MM.1S (cell line): ENCODE results near the gene MC2R.

Experiments
- DNase-seq: peaks from one replicate; pipeline ENCODE4 v3.0.0-alpha.2; 2015
- H2AFZ ChIP-seq: fragments of 300-600 bp; sonication (generic); 2 replicates; pipeline ENCODE4 v1.6.0; 2016; ENCODE audit warnings: antibody characterized with exemption, low read length
- H3F3A ChIP-seq: fragments of 300-600 bp; sonication (generic); 2 replicates; pipeline ENCODE4 v1.6.1; 2016; ENCODE audit warnings: mild to moderate bottlenecking, antibody characterized with exemption, low read length, moderate library complexity, mixed read lengths; ENCODE audit not compliant: insufficient read depth
- H3K27ac ChIP-seq: fragments of 300-600 bp; sonication (generic); 2 replicates; pipeline ENCODE4 v1.5.1; 2016; ENCODE audit warnings: mild to moderate bottlenecking, low read length
- H3K27me3 ChIP-seq: fragments of 300-600 bp; sonication (generic); replicated peaks from 2 replicates; pipeline ENCODE4 v1.6.0; 2016; ENCODE audit warnings: low read length; ENCODE audit not compliant: insufficient read depth
- H3K36me3 ChIP-seq: fragments of 300-600 bp; sonication (generic); replicated peaks from 2 replicates; pipeline ENCODE4 v1.6.1; 2016; ENCODE audit warnings: mild to moderate bottlenecking, low read length, mixed read lengths; ENCODE audit not compliant: insufficient read depth
- H3K4me1 ChIP-seq: fragments of 300-600 bp; sonication (generic); 2 replicates; pipeline ENCODE4 v1.6.1; 2016; ENCODE audit warnings: low read length, mixed read lengths
- H3K4me2 ChIP-seq: fragments of 300-600 bp; sonication (generic); 2 replicates; pipeline ENCODE4 v1.6.0; 2016; ENCODE audit warnings: low read depth, low read length
- H3K4me3 ChIP-seq: fragments of 300-600 bp; sonication (generic); 2 replicates; pipeline ENCODE4 v1.5.1; 2016; ENCODE audit warnings: low read length, mixed read lengths
- H3K79me2 ChIP-seq: fragments of 300-600 bp; sonication (generic); 2 replicates; pipeline ENCODE4 v1.6.1; 2016; ENCODE audit warnings: mixed run types, low read length, mixed read lengths
- H3K9ac ChIP-seq: fragments of 300-600 bp; sonication (generic); 2 replicates; pipeline ENCODE4 v1.6.1; 2016; ENCODE audit warnings: low read length, mixed read lengths
- H3K9me2 ChIP-seq: fragments of 300-600 bp; sonication (generic); replicated peaks from 2 replicates; pipeline ENCODE4 v1.6.1; 2016; ENCODE audit warnings: mild to moderate bottlenecking, low read length, mixed read lengths; ENCODE audit not compliant: insufficient read depth
- H3K9me3 ChIP-seq: fragments of 300-600 bp; sonication (generic); replicated peaks from 2 replicates; pipeline ENCODE4 v1.6.1; 2016; ENCODE audit warnings: mild to moderate bottlenecking, low read length, mixed read lengths; ENCODE audit not compliant: insufficient read depth
- H4K20me1 ChIP-seq: fragments of 300-600 bp; sonication (generic); 2 replicates; pipeline ENCODE4 v1.6.1; 2016; ENCODE audit warnings: mild to moderate bottlenecking, low read length, moderate library complexity, mixed read lengths; ENCODE audit not compliant: insufficient read depth
- EZH2 ChIP-seq: fragments of 300-600 bp; sonication (generic); optimal IDR thresholded peaks from 2 replicates; pipeline ENCODE3; 2017; ENCODE audit warnings: low read depth, mild to moderate bottlenecking, antibody characterized with exemption, low read length, mixed read lengths
- EZH2phosphoT487 ChIP-seq: fragments of 300-600 bp; sonication (generic); IDR thresholded peaks from 2 replicates; pipeline ENCODE4 v1.6.1; 2018; ENCODE audit warnings: antibody characterized with exemption, low read length
- TF ChIP-seq, protein P1 (sequence below): fragments of 300-600 bp; sonication (generic); IDR thresholded peaks from 2 replicates; pipeline ENCODE4 v1.5.1; 2016; ENCODE audit warnings: antibody characterized with exemption, low read length, mixed read lengths

Gene MC2R

GRCh38 chr18:13885009-13885408 is 30.3 kb downstream of the MC2R start:
- Histone ChIP-seq H3K9me2 (no peaks in the 10 kb centered on the region), H4K20me1 (no peaks in the 10 kb centered on the region), H3K9me3 (no peaks in the 10 kb centered on the region), H3K27me3 (no peaks in the 10 kb centered on the region), H2AFZ (no peak overlapping the region), H3K4me2 (no peak overlapping the region), H3K4me1 (no peaks in the 10 kb centered on the region), H3K9ac (no peak overlapping the region), H3F3A (no peaks in the 10 kb centered on the region), H3K36me3 (no peaks in the 10 kb centered on the region), H3K4me3 (no peak overlapping the region), H3K79me2 (no peaks in the 10 kb centered on the region), H3K27ac (no peak overlapping the region)
- no peak for TF ChIP-seq EZH2
- no peak for TF ChIP-seq EZH2phosphoT487
- TF ChIP-seq, protein P1, sequence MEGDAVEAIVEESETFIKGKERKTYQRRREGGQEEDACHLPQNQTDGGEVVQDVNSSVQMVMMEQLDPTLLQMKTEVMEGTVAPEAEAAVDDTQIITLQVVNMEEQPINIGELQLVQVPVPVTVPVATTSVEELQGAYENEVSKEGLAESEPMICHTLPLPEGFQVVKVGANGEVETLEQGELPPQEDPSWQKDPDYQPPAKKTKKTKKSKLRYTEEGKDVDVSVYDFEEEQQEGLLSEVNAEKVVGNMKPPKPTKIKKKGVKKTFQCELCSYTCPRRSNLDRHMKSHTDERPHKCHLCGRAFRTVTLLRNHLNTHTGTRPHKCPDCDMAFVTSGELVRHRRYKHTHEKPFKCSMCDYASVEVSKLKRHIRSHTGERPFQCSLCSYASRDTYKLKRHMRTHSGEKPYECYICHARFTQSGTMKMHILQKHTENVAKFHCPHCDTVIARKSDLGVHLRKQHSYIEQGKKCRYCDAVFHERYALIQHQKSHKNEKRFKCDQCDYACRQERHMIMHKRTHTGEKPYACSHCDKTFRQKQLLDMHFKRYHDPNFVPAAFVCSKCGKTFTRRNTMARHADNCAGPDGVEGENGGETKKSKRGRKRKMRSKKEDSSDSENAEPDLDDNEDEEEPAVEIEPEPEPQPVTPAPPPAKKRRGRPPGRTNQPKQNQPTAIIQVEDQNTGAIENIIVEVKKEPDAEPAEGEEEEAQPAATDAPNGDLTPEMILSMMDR, result no peak
- DNase-seq, result no peak

DNA sequence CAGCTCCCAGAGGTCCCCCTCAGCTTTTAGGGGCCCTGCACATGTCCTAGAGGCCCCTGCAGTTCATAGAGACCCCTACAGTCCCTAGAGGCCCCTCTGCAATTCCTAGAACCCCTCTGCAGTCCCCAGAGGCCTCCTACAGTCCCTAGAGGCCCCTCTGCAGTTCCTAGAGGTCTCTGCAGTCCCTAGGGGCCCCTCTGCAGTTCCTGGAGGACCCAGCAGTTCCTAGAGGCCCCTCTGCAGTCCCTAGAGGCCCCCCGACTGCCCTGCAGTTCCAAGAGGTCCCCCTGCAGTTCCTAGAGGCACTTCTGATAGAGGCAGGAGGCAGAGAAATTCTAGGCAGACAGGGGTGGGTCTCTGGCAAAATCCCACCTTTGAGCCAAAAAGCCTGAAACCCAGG is 35.4 kb downstream of the MC2R start:
- Histone ChIP-seq H3K36me3 (no peaks in the 10 kb centered on the region), H3K4me3 (no peak overlapping the region), H3K4me2 (no peak overlapping the region), H3K9ac (no peak overlapping the region), H3K4me1 (no peaks in the 10 kb centered on the region), H4K20me1 (no peaks in the 10 kb centered on the region), H3K27ac (no peak overlapping the region), H3K27me3 (no peaks in the 10 kb centered on the region), H3K9me3 (no peaks in the 10 kb centered on the region), H3F3A (no peaks in the 10 kb centered on the region), H2AFZ (no peak overlapping the region), H3K79me2 (no peaks in the 10 kb centered on the region), H3K9me2 (no peaks in the 10 kb centered on the region)
- no peak for TF ChIP-seq EZH2phosphoT487
- TF ChIP-seq, protein P1, result no peak
- TF ChIP-seq EZH2, result no peak
- DNase-seq, result no peak

GRCh38 chr18:13879492-13879891 is 35.8 kb downstream of the MC2R start:
- no peaks in the 10 kb centered on the region for H3K9me3 ChIP-seq
- no peak overlapping the region for H3K27ac ChIP-seq
- TF ChIP-seq, protein P1, result no peak
- TF ChIP-seq EZH2phosphoT487 (no peak), EZH2 (no peak)
- no peak for DNase-seq
- H4K20me1 ChIP-seq, result no peaks in the 10 kb centered on the region
- H3F3A ChIP-seq, result no peaks in the 10 kb centered on the region
- no peaks in the 10 kb centered on the region for H3K36me3 ChIP-seq
- no peak overlapping the region for H3K4me2 ChIP-seq
- H3K9ac ChIP-seq, result no peak overlapping the region
- H3K79me2 ChIP-seq, result no peaks in the 10 kb centered on the region
- no peaks in the 10 kb centered on the region for H3K4me1 ChIP-seq
- H3K9me2 ChIP-seq, result no peaks in the 10 kb centered on the region
- no peak overlapping the region for H3K4me3 ChIP-seq
- no peak overlapping the region for H2AFZ ChIP-seq
- H3K27me3 ChIP-seq, result no peaks in the 10 kb centered on the region
